HCT116 (cell line): ENCODE results near the gene MROH7. TPM values are rescaled to one million over a fixed set of nuclear protein-coding genes. Genes with fewer than 3 reads are reported as not detected.

Experiments used
- ATAC-seq: fragments of 200-7000 bp; cut with Tn5 transposase; 2 replicates; pipeline ENCODE4 v1.9.1; 2020; ENCODE audit warnings: mild to moderate bottlenecking, moderate library complexity
- BruUV-seq: library from RNA; stranded (reverse); fragments of 400-500 nt; replicated peaks from 2 replicates; lab custom pipeline; 2021; lab: Mats Ljungman, UMichigan
- CTCF ChIA-PET: fragments of 300-600 bp; sonication (Branson Sonifier 250); formaldehyde crosslinking; loops from one replicate; lab custom pipeline; 2021; ENCODE audit warnings: antibody characterized with exemption; lab: Charles Lee
- POLR2A ChIA-PET: fragments of 300-600, 350-600 bp; sonication (Branson Sonifier 250); formaldehyde crosslinking; loops from one replicate; lab custom pipeline; 2021; ENCODE audit warnings: antibody characterized with exemption; lab: Charles Lee
- RAD21 ChIA-PET, 2 experiments: fragments of 300-600 bp; sonication (Branson Sonifier 250); formaldehyde crosslinking; loops; one replicate each; lab custom pipeline; 2023; ENCODE audit warnings: low total read pairs in 2 of 2; ENCODE audit not compliant: uncharacterized antibody in 2 of 2, unreplicated experiment in 2 of 2, low non-redundant PET in 1 of 2; lab: Charles Lee
- DNase-seq: peaks from one replicate; pipeline ENCODE4 v3.0.0-alpha.2; 2010; ENCODE audit warnings: low read depth, low spot score
- H2AFZ ChIP-seq: fragments of 200-600 bp; shearing (Covaris generic), sonication (generic); 2 replicates; pipeline ENCODE4 v1.6.1; 2017; ENCODE audit warnings: low read depth, mixed run types, mixed read lengths, antibody characterized with exemption, low read length; ENCODE audit not compliant: poor library complexity, severe bottlenecking
- H3K27ac ChIP-seq: 2 replicates; pipeline ENCODE4 v1.5.1; 2012; ENCODE audit warnings: low read depth, low read length
- H3K27me3 ChIP-seq: fragments of 200-600 bp; sonication (generic); 2 replicates; pipeline ENCODE4 v1.6.1; 2016; ENCODE audit warnings: mixed run types, low read length, mixed read lengths; ENCODE audit not compliant: insufficient read depth
- H3K36me3 ChIP-seq, 2 experiments: fragments of 200-500 bp in 1 of 2; fragments of 200-600 bp in 1 of 2; sonication (Bioruptor generic) in 1 of 2; sonication (generic) in 1 of 2; 2 replicates each; pipeline versions ENCODE4 v1.5.1 to v1.6.1; 2014 to 2016; ENCODE audit warnings: low read length in 2 of 2, inconsistent platforms in 1 of 2, mixed read lengths in 1 of 2, mixed run types in 1 of 2; ENCODE audit not compliant: insufficient read depth in 2 of 2, control insufficient read depth in 1 of 2
- H3K4me1 ChIP-seq, 2 experiments: fragments of 200-600 bp in 1 of 2; sonication (generic) in 1 of 2; 2 replicates each; pipeline versions ENCODE4 v1.5.1 to v1.6.1; 2012 to 2017; ENCODE audit warnings: low read length in 2 of 2, inconsistent platforms in 1 of 2, mild to moderate bottlenecking in 1 of 2, mixed read lengths in 1 of 2, mixed run types in 1 of 2, moderate library complexity in 1 of 2; ENCODE audit not compliant: insufficient read depth in 2 of 2, control insufficient read depth in 1 of 2
- H3K4me2 ChIP-seq: fragments of 200-600 bp; sonication (generic); 2 replicates; pipeline ENCODE4 v1.6.1; 2017; ENCODE audit warnings: mixed run types, low read length, mixed read lengths
- H3K4me3 ChIP-seq, 2 experiments: fragments of 200-600 bp in 1 of 2; sonication (generic) in 1 of 2; replicated peaks in 1 of 2; 2 replicates each; pipeline ENCODE4 v1.5.1; 2011 to 2016; ENCODE audit warnings: low read length in 2 of 2, control low read depth in 1 of 2, low read depth in 1 of 2, mild to moderate bottlenecking in 1 of 2, mixed read lengths in 1 of 2, mixed run types in 1 of 2
- H3K79me2 ChIP-seq: fragments of 200-600 bp; sonication (generic); 2 replicates; pipeline ENCODE4 v1.6.1; 2017; ENCODE audit warnings: mild to moderate bottlenecking, mixed run types, low read length, moderate library complexity, mixed read lengths; ENCODE audit not compliant: insufficient read depth
- H3K9ac ChIP-seq: fragments of 200-600 bp; sonication (generic); 2 replicates; pipeline ENCODE4 v1.6.1; 2016; ENCODE audit warnings: low read length, mixed read lengths
- H3K9me2 ChIP-seq: fragments of 200-600 bp; sonication (generic), shearing (Covaris generic); 2 replicates; pipeline ENCODE4 v1.6.1; 2017; ENCODE audit warnings: mixed run types, mild to moderate bottlenecking, moderate library complexity; ENCODE audit not compliant: insufficient read depth
- H3K9me3 ChIP-seq, 2 experiments: fragments of 200-500 bp in 1 of 2; fragments of 200-600 bp in 1 of 2; sonication (Bioruptor generic) in 1 of 2; sonication (generic) in 1 of 2; 2 replicates each; pipeline ENCODE4 v1.6.1; 2014 to 2017; ENCODE audit warnings: low read length in 2 of 2, mixed read lengths in 2 of 2, inconsistent platforms in 1 of 2, low read depth in 1 of 2, mild to moderate bottlenecking in 1 of 2, mixed run types in 1 of 2, moderate library complexity in 1 of 2; ENCODE audit not compliant: control insufficient read depth in 1 of 2, insufficient read depth in 1 of 2
- H4K20me1 ChIP-seq: fragments of 200-600 bp; sonication (generic), shearing (Covaris generic); 2 replicates; pipeline ENCODE4 v1.6.1; 2017; ENCODE audit warnings: mixed run types, mild to moderate bottlenecking, moderate library complexity; ENCODE audit not compliant: insufficient read depth
- CBX3 ChIP-seq: IDR thresholded peaks from 2 replicates; pipeline ENCODE4 v1.6.1; 2012; ENCODE audit warnings: low read depth
- CEBPB ChIP-seq: IDR thresholded peaks from 2 replicates; pipeline ENCODE4 v1.6.1; 2012; ENCODE audit warnings: low read depth
- ELF1 ChIP-seq: IDR thresholded peaks from 2 replicates; pipeline ENCODE4 v1.6.1; 2012; ENCODE audit warnings: low read depth, borderline replicate concordance
- EZH2phosphoT487 ChIP-seq: fragments of 200-600 bp; IDR thresholded peaks from 2 replicates; pipeline ENCODE4 v1.6.1; 2018; ENCODE audit warnings: antibody characterized with exemption, borderline replicate concordance
- POLR2AphosphoS5 ChIP-seq: IDR thresholded peaks from 2 replicates; pipeline ENCODE4 v1.6.1; 2011; ENCODE audit warnings: mild to moderate bottlenecking, low read depth, low read length, moderate library complexity
- RAD21 ChIP-seq: IDR thresholded peaks from 2 replicates; pipeline ENCODE4 v1.6.1; 2012; ENCODE audit warnings: low read depth, mild to moderate bottlenecking
- REST ChIP-seq: IDR thresholded peaks from 2 replicates; pipeline ENCODE4 v1.6.1; 2012; ENCODE audit warnings: low read depth
- SP1 ChIP-seq: IDR thresholded peaks from 2 replicates; pipeline ENCODE4 v1.6.1; 2012; ENCODE audit warnings: low read depth
- ZFX ChIP-seq: fragments of 450-650 bp; IDR thresholded peaks from 2 replicates; pipeline ENCODE4 v1.6.1; 2017
- intact Hi-C: fragments of 100-400 bp; cut with micrococcal nuclease; formaldehyde crosslinking; loops from 2 replicates; pipeline ENCODE4 v1.10.0; 2022
- total RNA-seq: library from RNA; stranded (reverse); gene quantifications from one replicate; pipeline ENCODE4 v1.2.1, GENCODE V29; 2021; ENCODE audit not compliant: unreplicated experiment
- TF ChIP-seq, protein P1 (sequence below): IDR thresholded peaks from 2 replicates; pipeline ENCODE4 v1.6.1; 2012
- TF ChIP-seq, protein P2 (sequence below): IDR thresholded peaks from 2 replicates; pipeline ENCODE4 v1.6.1; 2012

The MROH7 gene
- total RNA-seq, 1 experiment from 2014 or later: 1.1 TPM

- BruUV-seq: no TSS peak
- DNase-seq (no peak), ATAC-seq (no peak)
- CTCF ChIA-PET: no interaction called here
- POLR2A ChIA-PET: no interaction called here
- intact Hi-C loops: no loop called here
- TF ChIP-seq SP1 (no peak), ELF1 (no peak), CBX3 (no peak), RAD21 (no peak), ZFX (no peak)
- TF ChIP-seq, protein P1, sequence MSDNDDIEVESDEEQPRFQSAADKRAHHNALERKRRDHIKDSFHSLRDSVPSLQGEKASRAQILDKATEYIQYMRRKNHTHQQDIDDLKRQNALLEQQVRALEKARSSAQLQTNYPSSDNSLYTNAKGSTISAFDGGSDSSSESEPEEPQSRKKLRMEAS: no peak
- TF ChIP-seq, protein P2, sequence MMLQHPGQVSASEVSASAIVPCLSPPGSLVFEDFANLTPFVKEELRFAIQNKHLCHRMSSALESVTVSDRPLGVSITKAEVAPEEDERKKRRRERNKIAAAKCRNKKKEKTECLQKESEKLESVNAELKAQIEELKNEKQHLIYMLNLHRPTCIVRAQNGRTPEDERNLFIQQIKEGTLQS: no peak
- Histone ChIP-seq H3K9me2 (no peaks in the 10 kb centered on the region), H3K79me2 (no peaks in the 10 kb centered on the region), H3K4me3 (no peak overlapping the region), H3K9ac (no peak overlapping the region), H3K27me3 (no peaks in the 10 kb centered on the region), H4K20me1 (no peaks in the 10 kb centered on the region), H3K27ac (no peak overlapping the region), H3K9me3 (no peaks in the 10 kb centered on the region), H2AFZ (no peak overlapping the region), H3K36me3 (peaks cover 0 to 5% of the 10 kb centered on the region in 2 experiments; a peak in 2 of 4 replicates), H3K4me2 (no peak overlapping the region), H3K4me1 (peaks cover 0 to 7% of the 10 kb centered on the region in 2 experiments; a peak in 2 of 4 replicates)
- RAD21 ChIA-PET: no interaction called here
Measured at GRCh38 chr1:54609301-54609921, 32.2 kb upstream of the MROH7 start.

GRCh38 chr1:54610048-54610447 is 31.5 kb upstream of the MROH7 start:
- H3K4me1 ChIP-seq: peaks cover 0 to 7% of the 10 kb centered on the region in 2 experiments; a peak in 2 of 4 replicates
- H3K27me3 ChIP-seq: no peaks in the 10 kb centered on the region
- H3K9ac ChIP-seq: no peak overlapping the region
- TF ChIP-seq POLR2AphosphoS5 (no peak), EZH2phosphoT487 (no peak), CEBPB (no peak), REST (no peak)
- H2AFZ ChIP-seq: no peak overlapping the region
- no peak overlapping the region for H3K4me3 ChIP-seq
- peaks cover 0 to 5% of the 10 kb centered on the region in 2 experiments; a peak in 1 of 4 replicates for H3K36me3 ChIP-seq
- ATAC-seq (no peak), DNase-seq (no peak)
- BruUV-seq: no TSS peak
- H3K79me2 ChIP-seq: no peaks in the 10 kb centered on the region
- ChIA-PET RAD21 (no interaction called here), POLR2A (no interaction called here), CTCF (no interaction called here)
- H3K9me2 ChIP-seq: no peaks in the 10 kb centered on the region
- no peak overlapping the region for H3K27ac ChIP-seq
- intact Hi-C loops: no loop called here
- H4K20me1 ChIP-seq: no peaks in the 10 kb centered on the region
- H3K4me2 ChIP-seq: no peak overlapping the region
- no peaks in the 10 kb centered on the region for H3K9me3 ChIP-seq
